Midbrain (tissue), 1 donor: ENCODE results near the gene ABCG5.

Source experiments
- DNase-seq: peaks from one replicate; lab custom pipeline; 2025; lab: John Stamatoyannopoulos, UW

Gene ABCG5

DNA sequence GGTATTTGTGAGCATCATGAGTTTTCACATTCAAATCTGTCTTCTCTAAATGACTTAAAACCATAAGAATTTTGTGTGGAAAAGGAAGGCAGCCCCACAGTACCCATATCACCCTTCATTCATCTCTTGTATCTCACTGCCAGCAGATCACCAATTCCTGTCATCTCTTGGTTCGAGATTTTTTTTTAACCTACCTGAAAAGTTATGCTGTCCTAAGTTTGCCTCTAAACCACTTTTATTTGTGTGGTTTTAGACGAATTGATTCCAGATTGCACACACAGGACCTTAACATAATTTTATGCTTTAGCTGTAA lies 32.0 kb downstream of the ABCG5 start:
- no peak for DNase-seq

DNA sequence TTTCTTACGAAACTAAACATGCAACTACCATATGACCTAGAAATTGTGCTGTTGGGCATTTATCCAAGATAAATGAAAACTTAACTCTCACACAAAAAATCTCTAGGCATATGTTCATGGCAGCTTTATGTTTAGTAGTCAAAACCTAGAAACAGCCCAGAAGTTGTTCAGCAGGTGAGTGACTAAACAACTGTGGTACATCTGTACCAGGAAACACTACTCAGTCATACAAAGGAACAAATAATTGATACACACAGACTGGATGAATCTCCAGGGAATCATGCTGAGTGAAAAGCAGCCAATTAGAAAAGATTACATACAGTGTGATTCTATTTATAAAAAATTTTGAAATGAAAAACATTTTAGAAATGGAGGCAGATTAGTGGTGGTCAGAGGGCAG lies 35.5 kb downstream of the ABCG5 start:
- DNase-seq, result no peak

- no peak for DNase-seq
Measured at GRCh38 chr2:43802135-43802534, 36.5 kb downstream of the ABCG5 start.

DNA sequence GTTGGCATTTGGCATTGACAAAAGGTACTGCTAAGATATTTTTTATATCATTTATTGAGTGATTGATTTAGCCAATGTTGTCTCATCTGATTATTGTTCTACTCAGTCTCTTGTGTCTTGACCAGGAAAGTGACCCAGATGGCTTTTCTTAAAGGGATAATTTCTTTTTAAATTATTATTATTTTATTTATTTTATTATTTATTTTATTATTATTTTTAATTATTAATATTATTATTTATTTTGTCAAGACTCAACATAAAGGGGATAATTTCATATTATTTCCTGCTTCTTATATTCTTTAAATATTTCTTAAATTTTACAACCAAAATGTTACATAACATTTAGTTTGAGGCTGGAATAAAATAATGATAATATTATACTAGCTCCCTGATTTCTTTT lies 37.7 kb downstream of the ABCG5 start:
- DNase-seq, result no peak

GRCh38 chr2:43798300-43798699 lies 40.3 kb downstream of the ABCG5 start:
- no peak for DNase-seq

DNA sequence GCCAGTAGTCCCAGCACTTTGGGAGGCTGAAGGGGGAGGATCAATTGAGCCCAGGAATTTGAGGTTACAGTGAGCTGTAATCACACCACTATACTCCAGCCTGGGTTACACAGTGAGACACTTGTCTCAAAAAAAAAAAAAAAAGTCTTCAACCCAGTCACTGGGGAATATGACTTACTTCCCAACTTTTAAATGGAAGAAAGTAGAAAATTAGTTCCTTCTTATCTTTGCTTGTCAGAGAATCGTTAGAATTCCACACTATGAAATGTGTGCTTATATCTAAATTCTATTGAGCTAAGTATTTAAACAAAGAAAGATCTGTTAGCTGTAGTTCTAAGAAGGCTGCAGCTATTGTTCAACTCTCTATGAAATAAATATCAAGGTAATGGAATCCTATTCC lies 42.4 kb downstream of the ABCG5 start:
- no peak for DNase-seq

DNA sequence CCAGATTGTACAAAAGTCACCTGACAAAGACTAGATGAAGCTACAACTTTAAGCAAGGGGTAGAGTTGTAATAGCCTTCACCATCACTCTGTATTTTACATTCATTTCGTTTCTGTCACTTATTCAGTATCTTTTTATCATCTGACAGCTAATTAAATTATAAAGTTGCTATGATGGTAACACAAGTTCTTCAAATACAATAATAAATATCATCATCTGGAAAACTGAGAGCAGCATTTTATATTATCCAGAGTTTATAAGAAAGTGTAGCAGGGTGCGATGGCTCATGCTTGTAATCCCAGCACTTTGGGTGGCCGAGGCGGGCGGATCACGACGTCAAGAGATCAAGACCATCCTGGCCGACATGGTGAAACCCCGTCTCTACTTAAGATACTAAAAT lies 43.7 kb downstream of the ABCG5 start:
- no peak for DNase-seq

DNA sequence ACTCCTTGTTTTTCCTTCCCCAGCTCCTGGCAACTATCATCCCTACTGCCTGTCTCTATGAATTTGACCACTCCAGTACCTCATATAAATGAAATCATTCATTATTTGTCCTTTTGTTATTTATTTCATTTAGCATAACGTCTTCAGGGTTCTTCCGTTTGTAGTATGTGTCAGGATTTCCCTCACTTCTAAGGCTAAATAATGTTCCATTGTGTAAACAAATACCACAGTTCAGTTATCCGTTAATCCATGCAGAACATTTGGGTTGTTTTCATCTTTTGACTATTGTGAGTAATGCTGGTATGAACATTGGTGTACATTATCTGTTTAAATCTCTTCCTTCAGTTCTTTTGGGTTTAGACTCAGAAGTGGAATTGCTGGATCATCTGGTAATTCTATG lies 46.0 kb downstream of the ABCG5 start:
- no peak for DNase-seq

GRCh38 chr2:43791035-43791765 lies 47.4 kb downstream of the ABCG5 start:
- no peak for DNase-seq

- no peak for DNase-seq
Measured at GRCh38 chr2:43790147-43790546, 48.5 kb downstream of the ABCG5 start.

GRCh38 chr2:43788646-43789045 lies 50.0 kb downstream of the ABCG5 start:
- no peak for DNase-seq

- no peak for DNase-seq
Measured at GRCh38 chr2:43787895-43788294, 50.7 kb downstream of the ABCG5 start.

GRCh38 chr2:43778233-43778632 lies 60.4 kb downstream of the ABCG5 start:
- DNase-seq, result no peak

DNA sequence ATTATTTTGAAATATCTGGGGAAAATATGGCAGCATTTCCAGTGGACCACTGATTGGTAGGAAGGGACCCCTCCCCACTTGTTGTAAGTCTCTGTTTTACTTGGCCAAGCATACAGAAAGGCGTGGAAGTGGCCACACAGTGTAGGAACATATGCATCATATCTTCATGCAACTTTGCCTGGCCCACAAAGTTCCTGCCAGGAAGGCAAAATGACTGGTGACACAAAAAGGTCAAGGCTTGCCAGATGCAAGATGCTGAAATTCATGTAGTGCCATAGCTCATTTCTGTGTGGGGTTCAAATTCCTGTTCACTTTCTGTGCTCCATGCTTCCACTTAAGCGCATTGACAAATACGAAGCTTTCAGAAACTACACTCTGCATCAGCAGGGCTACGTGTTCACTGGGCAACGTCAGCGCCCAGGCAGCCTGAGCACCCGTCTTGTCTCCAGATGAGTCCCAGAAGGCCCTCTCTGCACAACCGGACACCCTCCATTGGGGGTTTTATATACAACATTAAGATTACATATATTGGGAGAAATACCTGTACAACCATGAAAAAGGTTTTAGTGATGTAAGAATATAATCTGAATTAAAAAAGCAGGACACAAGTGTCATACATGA lies 61.2 kb downstream of the ABCG5 start:
- DNase-seq, result no peak

DNA sequence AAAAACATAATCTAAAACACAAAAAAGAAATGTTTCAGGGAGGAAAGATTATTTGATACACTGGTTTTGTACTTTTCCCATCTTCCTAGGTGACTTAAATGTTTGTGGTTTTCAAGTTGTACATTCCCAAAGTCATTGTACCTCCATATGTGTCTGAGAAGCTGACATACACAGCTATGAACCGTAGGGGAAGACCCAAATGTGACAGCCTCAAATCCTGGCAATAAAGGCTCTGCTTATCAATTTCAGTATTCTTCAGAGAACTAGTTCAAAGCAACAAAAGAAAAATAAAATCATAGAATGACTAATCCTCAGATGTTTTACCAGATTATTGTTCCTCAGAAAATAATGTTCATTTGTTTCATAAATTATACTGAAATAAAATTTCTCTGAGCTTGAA lies 62.3 kb downstream of the ABCG5 start:
- no peak for DNase-seq

GRCh38 chr2:43774617-43775016 lies 64.0 kb downstream of the ABCG5 start:
- no peak for DNase-seq

DNA sequence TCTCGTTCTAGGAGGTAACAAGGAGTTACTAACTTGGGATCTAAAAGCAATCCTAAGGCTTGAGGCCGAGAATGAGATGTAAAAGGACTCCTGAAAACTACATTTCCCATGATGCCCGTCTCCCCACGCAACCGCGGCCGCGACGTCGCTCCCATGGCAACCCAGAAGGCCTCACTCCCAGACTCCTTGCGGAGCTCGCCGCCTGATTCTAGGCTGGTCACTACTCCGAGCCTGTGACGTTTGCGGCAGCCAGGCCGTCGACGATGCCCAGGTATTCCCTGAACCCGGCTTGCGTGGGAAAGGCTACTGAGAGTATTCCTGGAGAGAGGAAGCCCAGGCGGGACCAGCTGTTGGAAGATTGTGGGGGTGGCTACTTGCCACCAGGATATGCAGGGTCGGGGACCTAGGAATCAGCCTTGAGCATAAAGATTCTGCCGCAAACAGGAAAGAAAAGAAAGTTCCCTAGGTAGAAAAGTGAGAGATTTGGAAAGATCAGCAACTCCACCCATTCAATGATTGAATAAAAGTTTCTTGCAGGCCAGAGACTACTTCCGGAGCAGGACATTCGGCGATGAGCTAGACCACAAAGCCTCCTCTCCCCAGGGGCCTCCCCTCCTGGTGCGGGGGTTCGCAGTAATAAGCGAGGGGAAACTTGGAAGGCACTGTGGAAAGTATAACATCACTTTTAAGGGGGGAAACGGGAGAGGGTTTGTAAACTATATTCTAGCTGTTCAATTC lies 64.6 kb downstream of the ABCG5 start, which contains the start of gene DYNC2LI1:
Gene DYNC2LI1 (plus strand): TSS at position 164 of the 738 bp plus-strand sequence. CDS start 100 bp downstream, at position 264.
- DNase-seq, result peak; percentile 92

DNA sequence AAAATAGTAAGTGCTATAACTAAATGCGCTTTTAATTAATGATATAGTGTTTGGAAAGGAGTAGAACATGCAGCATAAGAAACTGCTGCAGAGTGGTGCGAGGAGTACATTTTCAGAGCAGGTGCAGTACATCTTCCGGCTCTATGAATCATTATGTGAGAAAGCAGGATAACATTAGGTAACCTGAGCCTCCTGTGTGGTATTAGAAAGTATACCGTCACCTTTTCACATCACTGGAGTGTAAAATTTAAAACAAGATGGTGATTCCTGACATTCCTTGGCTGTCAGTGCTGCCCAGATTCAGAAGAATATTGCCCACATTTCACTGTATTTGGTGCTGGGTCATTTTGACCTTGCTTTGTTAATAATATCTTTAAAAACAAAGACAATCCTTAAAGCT lies 72.6 kb downstream of the ABCG5 start:
- DNase-seq, result no peak

DNA sequence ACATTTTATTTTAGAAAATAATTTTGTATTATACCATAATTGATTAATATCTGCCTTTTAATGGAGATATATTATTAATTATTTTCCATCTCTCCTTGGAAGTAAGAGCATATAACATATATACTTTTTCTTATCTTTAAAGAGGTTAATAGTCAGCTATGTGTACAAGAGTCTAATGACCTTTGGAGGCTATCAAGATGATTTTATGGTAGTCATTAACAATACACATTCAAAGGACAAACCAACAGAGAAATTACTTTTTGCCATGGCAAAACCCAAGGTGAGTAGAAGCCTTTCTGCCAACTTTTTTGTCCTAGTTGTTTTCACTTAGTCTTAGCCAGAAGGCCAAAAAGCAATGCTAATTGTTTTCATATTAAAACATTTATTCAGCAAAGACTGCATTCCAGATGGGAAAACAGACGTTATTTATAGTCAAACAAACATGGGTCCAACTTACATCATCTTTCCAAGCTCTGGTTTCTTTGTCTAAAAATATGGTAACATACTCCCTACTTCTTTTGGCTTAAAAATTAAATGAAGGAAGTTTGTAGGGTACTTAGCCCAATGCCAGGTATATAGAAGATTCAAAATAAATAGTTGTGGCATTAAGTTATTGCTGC lies 74.4 kb downstream of the ABCG5 start:
- no peak for DNase-seq

DNA sequence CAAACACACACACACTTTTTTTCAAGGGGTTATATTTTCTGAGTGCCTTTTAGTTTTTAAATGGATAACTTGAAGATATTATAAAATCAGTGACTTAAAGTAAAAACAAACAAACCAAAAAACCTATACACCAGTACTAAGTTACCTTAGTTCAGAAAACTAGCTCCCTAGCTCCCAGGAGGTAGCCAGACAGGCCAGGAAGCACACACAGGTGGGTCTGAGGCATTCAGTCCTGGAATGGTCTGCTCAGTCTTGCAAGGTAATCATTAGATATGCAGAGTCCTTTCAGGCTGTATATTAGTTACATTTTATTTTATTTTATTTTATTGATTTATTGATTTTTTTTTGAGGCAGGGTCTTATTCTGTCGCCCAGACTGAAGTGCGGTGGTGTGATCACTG lies 75.5 kb downstream of the ABCG5 start:
- DNase-seq, result no peak
